Ascending aorta (tissue), 2 donors: ENCODE data around the gene MKNK1. TPM values are rescaled to one million over a fixed set of nuclear protein-coding genes. Genes with fewer than 3 reads are reported as not detected.

Experiments used
- DNase-seq, 2 donors: peaks; one replicate each; pipeline ENCODE4 v3.0.0-alpha.2; 2019; ENCODE audit warnings: low spot score in 2 of 2
- H3K27ac ChIP-seq, 2 donors: fragments of 200-600 bp; sonication (generic); one replicate each; pipeline ENCODE4 v1.5.1; 2016 to 2017; ENCODE audit warnings: mild to moderate bottlenecking in 1 of 2
- H3K27me3 ChIP-seq: fragments of 200-600 bp; sonication (generic); one replicate; pipeline ENCODE4 v1.5.1; 2017
- H3K36me3 ChIP-seq, 2 donors: fragments of 200-600 bp; sonication (generic); one replicate each; pipeline ENCODE4 v1.5.1; 2016
- H3K4me1 ChIP-seq, 2 donors: fragments of 200-600 bp; sonication (generic); one replicate each; pipeline ENCODE4 v1.5.1; 2016 to 2017; ENCODE audit warnings: mild to moderate bottlenecking in 1 of 2
- H3K4me3 ChIP-seq, 2 donors: fragments of 200-600 bp; sonication (generic); one replicate each; pipeline ENCODE4 v1.5.1; 2016 to 2017; ENCODE audit warnings: mild to moderate bottlenecking in 1 of 2
- H3K9me3 ChIP-seq, 2 donors: fragments of 200-600 bp; sonication (generic); one replicate each; pipeline ENCODE4 v1.5.1; 2016
- intact Hi-C: fragments of 100-400 bp; cut with DNase I; formaldehyde crosslinking; loops from one replicate; pipeline ENCODE4 v1.15.1; 2023
- total RNA-seq: library from RNA; depleted of rRNA; stranded (reverse); fragments of >200 nt; gene quantifications from one replicate; pipeline ENCODE4 v1.1.0, GENCODE V29; 2016
- TF ChIP-seq, protein P1 (sequence below), 3 experiments: fragments of 200-600 bp in 2 of 3; fragments of 450-650 bp in 1 of 3; sonication (generic) in 2 of 3; IDR thresholded peaks; one replicate each; pipeline ENCODE4 v1.5.1; 2016 to 2019; ENCODE audit warnings: antibody characterized with exemption in 3 of 3, mild to moderate bottlenecking in 1 of 3, moderate library complexity in 1 of 3

MKNK1 gene
- total RNA-seq, 1 donor from 2014 or later: 47.8 TPM

DNA sequence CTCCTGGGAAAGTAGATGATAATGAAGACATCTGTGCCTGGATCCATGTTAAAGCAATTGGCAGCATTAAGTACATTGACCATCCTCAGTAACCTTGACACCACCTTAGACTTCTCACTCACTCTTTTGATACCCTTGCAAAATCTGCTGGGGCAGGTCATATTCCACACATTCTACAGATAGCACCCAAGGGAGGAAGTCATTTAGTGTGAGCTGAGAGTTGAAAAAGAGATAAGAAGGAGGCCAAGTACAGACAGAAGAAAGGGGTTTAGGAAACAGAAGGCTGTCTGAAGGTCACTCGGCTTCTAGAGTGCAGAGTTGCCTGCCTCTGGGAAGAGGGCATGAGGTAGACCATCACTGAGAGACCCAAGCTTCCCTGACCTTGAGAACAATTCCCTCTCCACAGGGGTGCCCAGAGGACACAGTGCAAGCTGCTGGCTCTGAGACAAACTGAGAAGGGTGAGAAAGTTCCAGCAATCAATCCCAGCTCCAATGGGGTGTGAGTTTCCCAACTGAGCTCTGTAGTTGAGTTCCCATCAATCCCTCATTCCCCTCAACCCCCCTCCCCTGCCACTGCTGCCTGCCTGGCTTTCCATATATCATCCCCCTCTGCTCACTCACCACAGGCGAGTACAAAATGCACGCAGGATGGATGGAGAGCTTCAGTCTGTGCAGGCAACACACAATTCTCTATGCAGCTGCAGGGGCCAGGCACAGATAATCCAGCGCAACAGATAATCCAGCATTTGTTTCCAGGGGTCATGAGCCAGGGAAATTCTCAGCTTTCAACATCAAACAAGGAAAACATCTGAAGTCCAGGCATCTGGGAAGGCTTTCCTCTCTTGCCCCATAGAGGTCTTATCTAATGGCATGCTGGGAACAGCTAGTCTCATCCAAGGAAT is 19.9 kb upstream of the MKNK1 start:
- Histone ChIP-seq H3K9me3 (no peaks in the 10 kb centered on the region), H3K4me3 (no peak overlapping the region), H3K36me3 (no peaks in the 10 kb centered on the region), H3K27ac (no peak overlapping the region), H3K27me3 (no peaks in the 10 kb centered on the region), H3K4me1 (no peaks in the 10 kb centered on the region)
- TF ChIP-seq, protein P1, sequence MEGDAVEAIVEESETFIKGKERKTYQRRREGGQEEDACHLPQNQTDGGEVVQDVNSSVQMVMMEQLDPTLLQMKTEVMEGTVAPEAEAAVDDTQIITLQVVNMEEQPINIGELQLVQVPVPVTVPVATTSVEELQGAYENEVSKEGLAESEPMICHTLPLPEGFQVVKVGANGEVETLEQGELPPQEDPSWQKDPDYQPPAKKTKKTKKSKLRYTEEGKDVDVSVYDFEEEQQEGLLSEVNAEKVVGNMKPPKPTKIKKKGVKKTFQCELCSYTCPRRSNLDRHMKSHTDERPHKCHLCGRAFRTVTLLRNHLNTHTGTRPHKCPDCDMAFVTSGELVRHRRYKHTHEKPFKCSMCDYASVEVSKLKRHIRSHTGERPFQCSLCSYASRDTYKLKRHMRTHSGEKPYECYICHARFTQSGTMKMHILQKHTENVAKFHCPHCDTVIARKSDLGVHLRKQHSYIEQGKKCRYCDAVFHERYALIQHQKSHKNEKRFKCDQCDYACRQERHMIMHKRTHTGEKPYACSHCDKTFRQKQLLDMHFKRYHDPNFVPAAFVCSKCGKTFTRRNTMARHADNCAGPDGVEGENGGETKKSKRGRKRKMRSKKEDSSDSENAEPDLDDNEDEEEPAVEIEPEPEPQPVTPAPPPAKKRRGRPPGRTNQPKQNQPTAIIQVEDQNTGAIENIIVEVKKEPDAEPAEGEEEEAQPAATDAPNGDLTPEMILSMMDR (IDR thresholded peaks at IDR 0.05): no peak
- DNase-seq: no peak
- intact Hi-C loops: no loop called here

DNA sequence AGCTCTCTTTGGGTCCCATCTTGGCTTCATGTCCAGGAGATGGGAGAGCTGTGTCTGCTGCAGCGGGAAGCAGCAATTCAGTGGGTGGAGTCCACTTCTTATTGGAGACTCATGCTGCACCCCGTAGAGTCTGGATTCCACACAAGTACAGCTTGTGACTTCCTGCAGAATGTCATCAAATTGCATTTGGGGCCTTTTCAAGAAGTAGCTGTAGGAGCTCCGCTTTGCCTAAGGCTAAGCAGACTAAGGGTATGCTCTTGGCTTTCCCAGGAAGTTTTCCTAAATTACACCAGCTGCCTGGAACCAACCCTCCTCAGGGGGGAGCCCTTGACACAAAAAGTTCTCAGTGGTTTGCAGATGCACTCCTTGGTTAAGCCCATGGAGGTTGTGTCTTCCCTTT is 18.3 kb upstream of the MKNK1 start:
- TF ChIP-seq, protein P1 (IDR thresholded peaks at IDR 0.05): peak in 1 of 3 experiments; percentile 32
- H3K4me1 ChIP-seq: peaks cover 0 to 3% of the 10 kb centered on the region in 2 donors
- DNase-seq: peak in 1 of 2 donors; percentile 56
- H3K27ac ChIP-seq: no peak overlapping the region
- no peaks in the 10 kb centered on the region for H3K9me3 ChIP-seq
- intact Hi-C loops: no loop called here
- H3K4me3 ChIP-seq: no peak overlapping the region
- H3K36me3 ChIP-seq: no peaks in the 10 kb centered on the region
- H3K27me3 ChIP-seq: no peaks in the 10 kb centered on the region

DNA sequence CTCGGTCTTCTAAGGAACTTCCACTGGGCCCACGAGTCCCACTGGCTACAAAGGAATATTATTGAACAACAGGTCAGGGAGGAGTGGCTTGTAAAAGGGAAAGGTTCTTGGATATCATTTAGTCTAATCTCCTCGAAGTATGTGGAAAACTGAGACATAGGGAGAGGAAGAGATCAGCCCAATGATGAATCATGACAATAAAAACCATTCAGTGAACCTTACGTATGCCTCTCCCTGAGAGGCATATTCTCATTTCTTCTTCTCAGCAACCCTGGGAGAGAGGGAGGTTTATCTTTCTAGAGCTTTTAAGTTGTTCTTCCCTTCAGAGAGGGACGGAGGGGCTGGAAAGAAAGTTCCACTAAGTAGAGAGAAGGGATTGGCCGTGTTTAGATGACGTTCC is 17.9 kb upstream of the MKNK1 start:
- TF ChIP-seq, protein P1 (IDR thresholded peaks at IDR 0.05): no peak
- no peaks in the 10 kb centered on the region for H3K27me3 ChIP-seq
- no peaks in the 10 kb centered on the region for H3K9me3 ChIP-seq
- DNase-seq: peak in 1 of 2 donors; percentile 31
- H3K4me3 ChIP-seq: no peak overlapping the region
- intact Hi-C loops: no loop called here
- peaks cover 0 to 7% of the 10 kb centered on the region in 2 donors for H3K4me1 ChIP-seq
- H3K27ac ChIP-seq: no peak overlapping the region
- no peaks in the 10 kb centered on the region for H3K36me3 ChIP-seq

DNA sequence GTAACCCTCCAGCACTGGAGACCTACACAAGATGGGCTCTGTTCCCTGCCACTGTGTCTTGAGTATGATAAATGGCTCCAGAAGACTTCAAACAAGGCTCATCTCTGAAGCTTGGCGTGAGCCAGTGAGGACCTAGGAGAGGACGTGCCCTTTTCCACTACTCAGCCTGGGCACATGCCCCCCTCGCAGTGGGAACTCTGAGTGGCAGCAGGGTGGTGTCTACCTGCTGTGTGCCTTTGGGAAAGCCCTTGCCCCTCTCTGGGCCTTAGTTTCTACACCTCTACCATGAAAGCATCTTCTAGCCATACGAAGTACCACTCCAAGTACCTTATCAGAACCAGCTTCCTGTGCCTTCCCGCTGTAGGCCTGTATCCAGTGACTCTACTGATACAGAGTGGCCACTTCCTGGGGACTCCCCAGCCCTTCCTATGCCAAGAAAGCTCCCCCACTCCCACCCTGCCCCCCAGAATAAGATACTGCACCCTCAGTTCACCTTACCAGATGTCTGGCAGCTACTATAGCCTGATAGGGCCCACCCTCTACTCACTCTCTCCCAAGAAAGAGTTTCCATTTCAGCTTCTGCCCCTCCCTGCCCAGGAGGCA is 15.7 kb upstream of the MKNK1 start:
- intact Hi-C loops: loop anchor here (10.0 kb wide), 2 partner anchors 315 to 715 kb away; partner anchors contain the start of genes CMPK1, LRRC41 and UQCRH

DNA sequence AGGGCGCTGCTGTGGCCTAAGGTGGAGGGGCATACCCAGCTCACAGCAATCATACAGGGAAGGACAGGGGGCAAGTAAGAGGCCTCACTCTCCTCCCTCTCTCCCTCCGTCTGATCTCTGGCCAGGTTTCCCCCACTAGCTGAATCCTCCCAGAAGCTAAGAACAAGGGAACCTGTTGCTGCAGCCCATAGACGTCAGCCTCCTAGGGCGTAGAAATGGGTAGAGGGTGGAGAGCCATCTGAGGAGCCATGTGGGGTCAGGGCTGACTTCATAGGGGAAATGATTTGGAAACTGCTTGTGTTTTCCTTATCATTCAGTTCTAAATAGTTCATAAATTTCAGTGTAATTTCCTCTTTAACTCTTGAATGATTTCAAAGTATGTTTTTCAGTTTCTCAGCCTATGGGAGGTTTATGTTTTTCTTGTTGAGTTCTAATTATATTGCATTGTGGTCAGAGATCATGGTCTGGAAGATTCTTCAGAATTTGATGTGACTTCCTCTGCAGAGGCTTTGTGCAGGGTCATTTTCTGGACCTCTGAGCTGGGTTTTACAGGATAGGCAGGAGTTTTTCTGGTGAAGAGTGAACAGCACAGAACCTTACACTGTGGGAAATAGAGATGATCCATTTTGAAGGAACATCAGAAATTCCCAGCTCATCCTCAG is 14.8 kb upstream of the MKNK1 start:
- DNase-seq: no peak
- H3K27ac ChIP-seq: no peak overlapping the region
- TF ChIP-seq, protein P1 (IDR thresholded peaks at IDR 0.05): no peak
- no peaks in the 10 kb centered on the region for H3K36me3 ChIP-seq
- no peaks in the 10 kb centered on the region for H3K27me3 ChIP-seq
- H3K9me3 ChIP-seq: no peaks in the 10 kb centered on the region
- peaks cover 14 to 24% of the 10 kb centered on the region in 2 donors for H3K4me1 ChIP-seq
- intact Hi-C loops: loop anchor here (1.0 to 10.0 kb wide), 3 partner anchors 18 to 716 kb away; partner anchors contain the start of genes CMPK1, LRRC41 and UQCRH
- no peak overlapping the region for H3K4me3 ChIP-seq

More for the DNA sequence above, 15.7 kb upstream of the MKNK1 start:
- Histone ChIP-seq H3K4me1 (peaks cover 8 to 16% of the 10 kb centered on the region in 2 donors), H3K4me3 (no peak overlapping the region), H3K27me3 (no peaks in the 10 kb centered on the region), H3K27ac (no peak overlapping the region), H3K9me3 (no peaks in the 10 kb centered on the region), H3K36me3 (no peaks in the 10 kb centered on the region)
- TF ChIP-seq, protein P1 (IDR thresholded peaks at IDR 0.05): no peak
- peak in 1 of 2 donors; percentile 27 for DNase-seq
